Heart left ventricle (tissue), 16 donors: ENCODE results near the gene PTPN1. TPM values are rescaled to one million over a fixed set of nuclear protein-coding genes. Genes with fewer than 3 reads are reported as not detected.

Experiments used
- ATAC-seq, 4 donors: fragments of 200-7000 bp; cut with Tn5 transposase; one replicate each; pipeline ENCODE4 v1.9.1; 2020 to 2022; ENCODE audit warnings: moderate library complexity in 4 of 4, mild to moderate bottlenecking in 3 of 4, moderate number of reproducible peaks in 1 of 4
- DNase-seq, 5 donors: peaks; one replicate each; pipeline ENCODE4 v3.0.0-alpha.2; 2020
- H3K27ac ChIP-seq, 12 donors: fragments of 200-600 bp; sonication (generic) in 4 of 12; one replicate each; pipeline versions ENCODE4 v1.5.0 to v1.8.0; 2016 to 2022; ENCODE audit warnings: mild to moderate bottlenecking in 2 of 12
- H3K27me3 ChIP-seq, 9 donors: fragments of 200-600 bp; sonication (generic) in 2 of 9; one replicate each; pipeline versions ENCODE4 v1.5.1 to v1.8.0; 2016 to 2022; ENCODE audit warnings: mild to moderate bottlenecking in 3 of 9
- H3K36me3 ChIP-seq, 9 donors: fragments of 200-600 bp; sonication (generic) in 2 of 9; one replicate each; pipeline versions ENCODE4 v1.5.0 to v1.8.0; 2018 to 2022; ENCODE audit warnings: mild to moderate bottlenecking in 2 of 9
- H3K4me1 ChIP-seq, 12 donors: fragments of 200-600 bp; sonication (generic) in 4 of 12; one replicate each; pipeline versions ENCODE4 v1.5.0 to v1.8.0; 2016 to 2022; ENCODE audit warnings: mild to moderate bottlenecking in 3 of 12
- H3K4me3 ChIP-seq, 12 donors: fragments of 200-600 bp; sonication (generic) in 4 of 12; one replicate each; pipeline versions ENCODE4 v1.5.0 to v1.8.0; 2017 to 2022; ENCODE audit warnings: mild to moderate bottlenecking in 9 of 12, moderate library complexity in 4 of 12
- H3K9me3 ChIP-seq, 12 donors: fragments of 200-600 bp; sonication (generic) in 4 of 12; one replicate each; pipeline versions ENCODE4 v1.5.0 to v1.8.0; 2016 to 2022; ENCODE audit warnings: mild to moderate bottlenecking in 1 of 12
- CTCF ChIP-seq, 12 donors: fragments of 200-600 bp; sonication (generic) in 4 of 12; IDR thresholded peaks; one replicate each; pipeline versions ENCODE4 v1.5.0 to v1.8.0; 2018 to 2022; ENCODE audit warnings: antibody characterized with exemption in 12 of 12, mild to moderate bottlenecking in 5 of 12
- POLR2A ChIP-seq, 2 donors: fragments of 450-650 bp; IDR thresholded peaks; one replicate each; pipeline ENCODE4 v1.6.1; 2017; ENCODE audit warnings: antibody characterized with exemption in 2 of 2, mild to moderate bottlenecking in 2 of 2, moderate library complexity in 2 of 2
- WGBS, 4 donors: extraction: QIAGEN DNeasy Blood & Tissue Kit in 2 of 4; methylation state at CpG; one replicate each; pipeline versions ENCODE4 v1.1.5 to v1.1.7; 2013 to 2018; 5-methylcytosine and 5-hydroxymethylcytosine counted together
- intact Hi-C, 10 donors: fragments of 100-400 bp; cut with DNase I; formaldehyde crosslinking; loops; one replicate each; pipeline versions ENCODE4 v1.11.1 to v1.14.2; 2022
- polyA plus RNA-seq, 2 donors: library from polyadenylated mRNA; stranded (reverse); fragments of 200-250 nt; gene quantifications; one replicate each; pipeline ENCODE4 v1.2.3, GENCODE V29; 2013
- total RNA-seq, 9 donors: library from RNA; depleted of rRNA in 2 of 9; stranded (reverse); fragments of >200 nt in 2 of 9; fragmentation: NEBNext Ultra II Directional in 3 of 9; extraction: Animal tissue kit (Norgen Biotek cat#: 25700) in 3 of 9; gene quantifications; one replicate each; pipeline versions ENCODE4 v1.1.0 to v1.2.4, GENCODE V29; 2016 to 2023
- donor health status: ischemic (EF 13 %, LVEDD 7.1; RV severe dilation, severe dysfunction).
- donor health status: healthy with polysubstance abuse.
- donor health status: DM: no; HTN: yes; CAD: no.
- donor health status: DM: no; HTN: no; CAD: no.
- donor health status: ischemic (EF 25% LVEDD 6.9; RV normal size, moderate dysfunction).
- donor health status: ischemic (EF 25% LVEDD 5.7; RV mildly dilated, moderate dysfunction).
- donor health status: healthy.
- donor health status: DM: yes; HTN: yes; CAD: no.
- donor health status: ischemic (EF 35%, LVEDD 5.7; RV mildly dilated, moderate dysfunction).
- donor health status: nonischemic (EF 11% LVEDD 7.7; RV severe dilation, severe dysfunction).
- donor health status: DM: yes; HTN: yes; CAD: no.
- donor health status: PGD.
- donor health status: ischemic (EF 29% LVEDD 5.4; RV normal size, mild dysfunction).
- donor health status: nonischemic (EF 23%, LVEDD 6.1; RV moderate dilation, normal function).

The PTPN1 gene
- total and polyA plus RNA-seq, 11 donors, result 18.5 to 93.8 (median 32.0) TPM

DNA sequence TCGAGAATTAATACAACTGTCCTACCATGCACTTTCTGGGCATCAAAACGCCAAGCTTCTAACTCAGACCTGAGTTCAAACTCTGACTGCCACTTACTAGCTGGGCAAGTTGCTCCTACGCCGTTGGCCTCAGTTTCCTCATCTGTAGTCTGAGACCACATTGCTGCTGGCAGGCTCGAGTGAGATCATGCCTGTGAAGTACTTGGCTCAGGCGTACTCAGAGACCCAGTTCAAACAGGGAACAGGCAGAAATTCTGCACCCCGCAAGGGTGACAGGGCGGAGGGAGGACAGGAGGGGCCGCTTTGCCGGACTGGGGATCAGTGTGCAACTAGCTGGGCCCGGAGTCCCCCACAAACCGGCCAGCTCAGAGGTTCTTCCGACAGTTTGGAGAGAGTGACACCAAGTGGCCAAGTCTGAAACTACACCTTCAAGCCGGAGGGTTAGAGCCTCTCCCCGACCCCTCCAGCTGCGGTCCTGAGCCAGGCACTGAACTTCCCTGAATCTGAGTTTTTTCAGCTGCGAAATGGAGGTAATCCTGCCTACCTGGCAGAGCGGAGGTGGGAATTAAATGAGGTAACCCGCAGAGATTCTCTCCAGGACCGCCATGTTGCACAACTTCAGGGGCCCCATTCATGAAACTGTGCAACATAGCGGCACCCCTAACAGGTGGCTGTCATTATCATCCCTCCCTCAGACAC, 46.0 kb upstream of the PTPN1 start:
- WGBS, 4 donors, result 21 to 26% (median 25%) methylated on average over 16 to 21 of the region's 21 CpGs
- Histone ChIP-seq H3K36me3 (no peaks in the 10 kb centered on the region), H3K4me3 (peak overlapping the region in 3 of 12 donors; percentile 18 to 27 (median 21)), H3K27ac (no peak overlapping the region), H3K27me3 (no peaks in the 10 kb centered on the region), H3K4me1 (peaks cover 0 to 28% (median 15%) of the 10 kb centered on the region in 12 donors), H3K9me3 (no peaks in the 10 kb centered on the region)
- TF ChIP-seq CTCF (IDR thresholded peaks at IDR 0.05), result peak; percentile 67 to 89 (median 82)
- TF ChIP-seq POLR2A (IDR thresholded peaks at IDR 0.05), result no peak
- intact Hi-C loops, result loop anchor here in 8 of 10 donors (1.0 to 10.0 kb wide), 16 partner anchors 47 to 499 kb away; partner anchors contain the start of genes SNAI1 (in 1 of the 8) and UBE2V1 (in 1 of the 8)
- ATAC-seq, result peak; percentile 51 to 72 (median 68)
- peak; percentile 44 to 75 (median 56) for DNase-seq

GRCh38 chr20:50464725-50465650, 45.2 kb upstream of the PTPN1 start:
- H3K4me3 ChIP-seq, result peak overlapping the region in 1 of 12 donors; percentile 21
- WGBS, 4 donors, result 74 to 78% (median 76%) methylated on average over 14 of the region's 14 CpGs
- intact Hi-C loops, result loop anchor here in 8 of 10 donors (1.0 to 10.0 kb wide), 17 partner anchors 48 to 500 kb away; partner anchors contain the start of genes SNAI1 (in 1 of the 8) and UBE2V1 (in 1 of the 8)

DNA sequence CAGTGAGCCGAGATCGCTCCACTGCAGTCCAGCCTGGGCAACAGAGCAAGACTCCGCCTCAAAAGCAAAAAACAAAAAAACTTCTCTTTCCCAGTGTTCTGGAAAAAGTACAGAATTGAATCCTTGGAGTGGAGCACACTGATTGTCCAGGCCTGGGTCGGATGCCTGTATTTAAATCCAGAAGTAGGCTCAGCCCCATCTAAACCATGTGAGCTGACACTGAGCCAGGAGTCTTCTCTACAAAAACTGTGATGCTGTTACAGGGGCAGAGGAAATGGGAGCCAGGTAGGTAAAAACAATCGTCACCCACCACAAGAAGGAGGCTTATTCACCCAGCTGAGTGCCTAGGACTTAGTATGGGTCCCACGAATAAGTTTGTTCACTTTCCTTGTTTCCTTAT, 43.0 kb upstream of the PTPN1 start:
- no peak for ATAC-seq
- Histone ChIP-seq H3K27ac (no peak overlapping the region), H3K4me3 (no peak overlapping the region), H3K36me3 (no peaks in the 10 kb centered on the region), H3K4me1 (peaks cover 0 to 34% (median 5%) of the 10 kb centered on the region in 12 donors), H3K27me3 (no peaks in the 10 kb centered on the region), H3K9me3 (no peaks in the 10 kb centered on the region)
- DNase-seq, result no peak
- intact Hi-C loops, result loop anchor here in 6 of 10 donors (5.0 to 10.0 kb wide), 6 partner anchors 110 to 502 kb away; partner anchors contain the start of genes SNAI1 (in 1 of the 6) and UBE2V1 (in 1 of the 6)
- TF ChIP-seq POLR2A (IDR thresholded peaks at IDR 0.05) (no peak), CTCF (IDR thresholded peaks at IDR 0.05) (no peak)
- WGBS, 4 donors, result 72 to 78% (median 76%) methylated on average over 6 of the region's 6 CpGs

More at GRCh38 chr20:50464725-50465650, 45.2 kb upstream of the PTPN1 start:
- Histone ChIP-seq H3K27ac (no peak overlapping the region), H3K36me3 (no peaks in the 10 kb centered on the region), H3K4me1 (peaks cover 0 to 28% (median 15%) of the 10 kb centered on the region in 12 donors), H3K27me3 (no peaks in the 10 kb centered on the region), H3K9me3 (no peaks in the 10 kb centered on the region)
- TF ChIP-seq CTCF (IDR thresholded peaks at IDR 0.05) (no peak), POLR2A (IDR thresholded peaks at IDR 0.05) (no peak)
- no peak for DNase-seq
- no peak for ATAC-seq
